Progenitor cell of endocrine pancreas (in vitro differentiated cells): ENCODE measurements around the gene BMP7. TPM values are rescaled to one million over a fixed set of nuclear protein-coding genes. Genes with fewer than 3 reads are reported as not detected.

ENCODE experiments used
- DNase-seq: peaks from one replicate; pipeline ENCODE4 v3.0.0; 2021; ENCODE audit warnings: low spot score; ENCODE audit not compliant: unreplicated experiment
- H3K27ac Mint-ChIP-seq: 2 replicates; pipeline ENCODE4 v1.8.0; 2021; ENCODE audit warnings: mild to moderate bottlenecking, moderate library complexity, mixed read lengths
- H3K27me3 Mint-ChIP-seq: 2 replicates; pipeline ENCODE4 v1.8.0; 2021; ENCODE audit warnings: mixed read lengths
- H3K36me3 Mint-ChIP-seq: 2 replicates; pipeline ENCODE4 v1.8.0; 2022; ENCODE audit warnings: mixed read lengths; ENCODE audit not compliant: insufficient read depth
- H3K4me1 Mint-ChIP-seq: 2 replicates; pipeline ENCODE4 v1.8.0; 2021; ENCODE audit warnings: low read depth, mixed read lengths
- H3K4me3 Mint-ChIP-seq: 2 replicates; pipeline ENCODE4 v1.8.0; 2021; ENCODE audit warnings: low read depth, mild to moderate bottlenecking, moderate library complexity, mixed read lengths
- H3K9me3 Mint-ChIP-seq: 2 replicates; pipeline ENCODE4 v1.8.0; 2021; ENCODE audit warnings: low read depth, mixed read lengths
- total RNA-seq: library from RNA; stranded (reverse); gene quantifications from 2 replicates; pipeline ENCODE4 v1.2.1, GENCODE V29; 2021
- TF ChIP-seq, protein P1 (sequence below): fragments of 200-600 bp; sonication (generic); IDR thresholded peaks from one replicate; pipeline ENCODE4 v1.5.0; 2021; ENCODE audit warnings: antibody characterized with exemption, mild to moderate bottlenecking; ENCODE audit not compliant: unreplicated experiment

BMP7 gene
- total RNA-seq, 1 donor from 2014 or later, result 35.4 TPM

DNA sequence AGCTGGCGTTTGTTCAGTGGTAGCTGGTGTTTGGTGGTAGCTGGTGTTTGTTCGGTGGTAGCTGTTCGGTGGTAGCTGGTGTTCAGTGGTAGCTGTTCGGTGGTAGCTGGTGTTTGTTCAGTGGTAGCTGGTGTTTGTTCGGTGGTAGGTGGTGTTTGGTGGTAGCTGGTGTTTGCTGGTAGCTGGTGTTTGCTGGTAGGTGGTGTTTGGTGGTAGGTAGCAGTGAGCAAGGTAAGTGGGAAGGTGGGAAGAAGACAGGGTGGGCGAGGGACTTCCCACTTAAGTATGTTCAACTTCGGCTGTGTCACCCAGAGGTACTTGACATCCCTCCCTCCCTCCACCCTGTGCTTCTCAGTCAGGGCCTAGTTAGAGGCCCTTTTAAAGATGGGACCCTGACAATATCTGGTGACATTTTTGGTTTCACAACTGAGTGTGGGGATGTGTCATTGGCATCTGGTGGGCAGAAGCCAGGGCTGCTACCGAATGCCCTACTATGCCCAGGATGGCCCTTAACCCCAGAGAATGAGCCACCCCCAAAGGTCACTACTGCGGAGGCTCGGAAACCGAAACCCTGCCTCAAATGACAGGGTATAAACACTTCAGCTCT, 47.3 kb downstream of the BMP7 start:
- Mint-ChIP-seq H3K36me3 (peaks cover 12% of the 10 kb centered on the region), H3K27me3 (no peaks in the 10 kb centered on the region), H3K4me3 (no peak overlapping the region), H3K4me1 (no peaks in the 10 kb centered on the region), H3K9me3 (no peaks in the 10 kb centered on the region), H3K27ac (no peak overlapping the region)
- DNase-seq, result no peak
- TF ChIP-seq, protein P1, sequence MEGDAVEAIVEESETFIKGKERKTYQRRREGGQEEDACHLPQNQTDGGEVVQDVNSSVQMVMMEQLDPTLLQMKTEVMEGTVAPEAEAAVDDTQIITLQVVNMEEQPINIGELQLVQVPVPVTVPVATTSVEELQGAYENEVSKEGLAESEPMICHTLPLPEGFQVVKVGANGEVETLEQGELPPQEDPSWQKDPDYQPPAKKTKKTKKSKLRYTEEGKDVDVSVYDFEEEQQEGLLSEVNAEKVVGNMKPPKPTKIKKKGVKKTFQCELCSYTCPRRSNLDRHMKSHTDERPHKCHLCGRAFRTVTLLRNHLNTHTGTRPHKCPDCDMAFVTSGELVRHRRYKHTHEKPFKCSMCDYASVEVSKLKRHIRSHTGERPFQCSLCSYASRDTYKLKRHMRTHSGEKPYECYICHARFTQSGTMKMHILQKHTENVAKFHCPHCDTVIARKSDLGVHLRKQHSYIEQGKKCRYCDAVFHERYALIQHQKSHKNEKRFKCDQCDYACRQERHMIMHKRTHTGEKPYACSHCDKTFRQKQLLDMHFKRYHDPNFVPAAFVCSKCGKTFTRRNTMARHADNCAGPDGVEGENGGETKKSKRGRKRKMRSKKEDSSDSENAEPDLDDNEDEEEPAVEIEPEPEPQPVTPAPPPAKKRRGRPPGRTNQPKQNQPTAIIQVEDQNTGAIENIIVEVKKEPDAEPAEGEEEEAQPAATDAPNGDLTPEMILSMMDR, result no peak

DNA sequence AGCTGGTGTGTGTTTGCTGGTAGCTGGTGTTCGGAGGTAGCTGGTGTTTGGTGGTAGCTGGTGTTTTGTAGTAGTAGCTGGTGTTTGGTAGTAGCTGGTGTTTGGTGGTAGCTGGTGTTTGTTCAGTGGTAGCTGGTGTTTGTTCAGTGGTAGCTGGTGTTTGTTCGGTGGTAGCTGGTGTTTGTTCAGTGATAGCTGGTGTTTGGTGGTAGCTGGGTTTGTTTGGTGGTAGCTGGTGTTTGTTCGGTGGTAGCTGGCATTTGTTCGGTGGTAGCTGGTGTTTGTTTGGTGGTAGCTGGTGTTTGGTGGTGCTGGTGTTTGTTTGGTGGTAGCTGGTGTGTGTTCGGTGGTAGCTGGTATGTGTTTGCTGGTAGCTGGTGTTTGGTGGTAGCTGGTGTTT, 48.0 kb downstream of the BMP7 start:
- no peak for DNase-seq
- Mint-ChIP-seq H3K27me3 (no peaks in the 10 kb centered on the region), H3K4me3 (no peak overlapping the region), H3K4me1 (no peaks in the 10 kb centered on the region), H3K9me3 (no peaks in the 10 kb centered on the region), H3K27ac (no peak overlapping the region), H3K36me3 (peaks cover 12% of the 10 kb centered on the region)
- TF ChIP-seq, protein P1, result no peak

DNA sequence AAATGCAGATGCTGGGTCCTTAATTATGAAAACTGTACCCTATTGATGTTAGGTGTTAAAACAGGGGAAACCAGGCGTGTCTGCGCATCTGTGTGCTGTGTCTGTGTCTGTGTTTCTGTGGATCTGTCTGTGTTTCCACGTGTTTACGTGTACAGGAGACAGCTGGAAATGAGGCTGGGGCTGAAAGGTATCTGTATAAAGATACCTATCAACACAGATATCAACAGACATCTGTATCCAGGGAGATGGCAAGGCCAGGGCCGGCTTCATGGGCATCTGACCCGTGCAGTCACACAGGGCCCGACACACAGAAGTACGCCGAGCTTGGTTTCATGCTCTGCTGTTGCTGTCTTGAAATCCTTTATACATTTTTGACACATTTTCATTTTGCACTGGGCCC, 48.6 kb downstream of the BMP7 start:
- Mint-ChIP-seq H3K27ac (no peak overlapping the region), H3K36me3 (peaks cover 12% of the 10 kb centered on the region), H3K9me3 (no peaks in the 10 kb centered on the region), H3K4me3 (no peak overlapping the region), H3K27me3 (no peaks in the 10 kb centered on the region), H3K4me1 (no peaks in the 10 kb centered on the region)
- no peak for DNase-seq
- TF ChIP-seq, protein P1, result no peak

DNA sequence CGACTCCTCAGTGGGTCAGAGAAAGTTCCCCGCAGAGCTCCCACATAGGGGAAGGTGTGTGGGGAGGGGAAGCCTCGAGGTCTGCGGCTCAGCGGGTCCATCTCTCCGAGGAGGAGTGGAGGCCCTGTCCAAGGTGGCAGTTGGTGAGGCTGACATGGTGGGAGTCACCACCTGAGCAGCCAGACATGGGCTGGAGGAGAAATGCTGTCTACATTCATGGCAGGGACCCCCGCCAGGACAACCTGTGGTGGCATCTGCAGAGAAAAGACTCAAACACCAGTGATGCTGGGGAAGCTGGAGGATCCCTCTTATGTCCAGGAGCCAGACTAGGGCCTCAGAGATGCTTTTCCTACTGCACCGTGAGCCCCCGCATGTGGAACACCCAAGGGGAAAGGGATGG, 49.8 kb downstream of the BMP7 start:
- H3K9me3 Mint-ChIP-seq, result no peaks in the 10 kb centered on the region
- no peaks in the 10 kb centered on the region for H3K27me3 Mint-ChIP-seq
- no peak overlapping the region for H3K27ac Mint-ChIP-seq
- DNase-seq, result no peak
- peaks cover 9% of the 10 kb centered on the region for H3K4me1 Mint-ChIP-seq
- H3K36me3 Mint-ChIP-seq, result peaks cover 12% of the 10 kb centered on the region
- no peak overlapping the region for H3K4me3 Mint-ChIP-seq
- TF ChIP-seq, protein P1, result no peak

DNA sequence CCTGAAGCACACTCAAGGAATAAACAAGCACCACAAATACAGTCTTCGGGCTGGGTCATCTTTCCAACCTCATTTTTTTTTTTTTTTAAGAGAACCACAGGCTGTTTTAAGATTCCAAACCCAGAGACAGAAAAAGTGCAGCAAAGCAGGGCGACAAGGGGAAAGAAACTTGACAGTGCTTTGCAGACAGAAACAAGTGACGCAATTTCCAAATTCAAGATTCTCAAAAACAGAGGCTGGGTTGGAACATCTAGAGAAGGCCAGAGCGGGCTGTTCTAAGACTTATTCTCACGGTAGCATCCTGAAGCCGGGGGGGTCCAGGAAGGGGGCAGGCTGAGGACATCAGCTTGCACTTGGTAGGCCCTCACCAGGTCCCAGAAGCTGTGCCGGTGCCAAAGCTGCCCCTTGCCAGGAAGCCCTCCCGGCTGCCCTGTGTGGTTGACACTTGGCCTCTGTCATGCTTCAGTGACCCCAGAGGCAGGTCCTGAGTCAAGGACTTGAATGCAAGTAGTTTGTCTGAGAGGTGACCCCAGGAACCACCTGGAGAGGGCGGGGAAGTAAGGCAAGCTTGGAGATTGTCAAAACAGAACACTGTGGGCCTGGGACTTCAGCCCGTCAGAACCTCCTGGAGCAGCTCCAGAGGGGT, 50.5 kb downstream of the BMP7 start:
- Mint-ChIP-seq H3K36me3 (peaks cover 12% of the 10 kb centered on the region), H3K27me3 (no peaks in the 10 kb centered on the region), H3K4me3 (no peak overlapping the region), H3K27ac (no peak overlapping the region), H3K9me3 (no peaks in the 10 kb centered on the region), H3K4me1 (peaks cover 15% of the 10 kb centered on the region)
- TF ChIP-seq, protein P1, result no peak
- DNase-seq, result no peak
